GM12878 (cell line): ENCODE data around the gene ZNF423. TPM values are rescaled to one million over a fixed set of nuclear protein-coding genes. Genes with fewer than 3 reads are reported as not detected.

Experiments used
- ATAC-seq: fragments of 200-7000 bp; cut with Tn5 transposase; 3 replicates; pipeline ENCODE4 v1.9.1; 2020; ENCODE audit warnings: mild to moderate bottlenecking, moderate library complexity
- BruUV-seq: library from RNA; stranded (reverse); fragments of 400-500 nt; replicated peaks from 2 replicates; lab custom pipeline; 2021; lab: Mats Ljungman, UMichigan
- CTCF ChIA-PET: fragments of 300-600 bp; sonication (Branson Sonifier 250); formaldehyde crosslinking; extraction: SDS; loops from one replicate; lab custom pipeline; 2021; ENCODE audit warnings: inconsistent platforms; lab: Yijun Ruan, JAX
- POLR2A ChIA-PET: fragments of 350-600 bp; formaldehyde crosslinking; extraction: SDS; loops from one replicate; lab custom pipeline; 2021; ENCODE audit warnings: inconsistent platforms; lab: Charles Lee
- RAD21 ChIA-PET: fragments of 300-600 bp; sonication (Branson Sonifier 250); formaldehyde crosslinking; loops from one replicate; lab custom pipeline; 2023; ENCODE audit warnings: antibody characterized with exemption; ENCODE audit not compliant: unreplicated experiment; lab: Charles Lee
- SMC1A ChIA-PET: fragments of 300-600 bp; sonication (Branson Sonifier 250); formaldehyde crosslinking; loops from one replicate; lab custom pipeline; 2023; ENCODE audit not compliant: unreplicated experiment, uncharacterized antibody; lab: Charles Lee
- DNase-seq: peaks from one replicate; pipeline ENCODE4 v3.0.0-alpha.2; 2011; ENCODE audit warnings: low read depth, low spot score
- FAIRE-seq: peaks from 3 replicates; lab custom pipeline; 2011; peaks lifted over from hg19 to GRCh38; lab: Jason Lieb, UNC
- H2AFZ ChIP-seq: 2 replicates; pipeline ENCODE4 v1.6.0; 2011; ENCODE audit warnings: low read depth, low read length, control low read depth; ENCODE audit not compliant: control insufficient read depth
- H3K27ac ChIP-seq: 2 replicates; pipeline ENCODE4 v1.5.1; 2011; ENCODE audit warnings: control low read depth; ENCODE audit not compliant: control insufficient read depth, insufficient read depth
- H3K27me3 ChIP-seq, 2 experiments: replicated peaks in 1 of 2; 2 replicates each; pipeline versions ENCODE4 v1.6.0 to v1.6.1; 2011; ENCODE audit warnings: low read length in 1 of 2; ENCODE audit not compliant: control insufficient read depth in 2 of 2, insufficient read depth in 2 of 2
- H3K36me3 ChIP-seq, 2 experiments: 2 replicates each; pipeline ENCODE4 v1.5.1; 2011; ENCODE audit warnings: low read length in 1 of 2; ENCODE audit not compliant: control insufficient read depth in 2 of 2, insufficient read depth in 2 of 2
- H3K4me1 ChIP-seq: 2 replicates; pipeline ENCODE4 v1.6.1; 2011; ENCODE audit warnings: mild to moderate bottlenecking, low read length, moderate library complexity, mixed read lengths; ENCODE audit not compliant: control insufficient read depth, insufficient read depth
- H3K4me2 ChIP-seq: 2 replicates; pipeline ENCODE4 v1.6.0; 2011; ENCODE audit warnings: control low read depth; ENCODE audit not compliant: control insufficient read depth, insufficient read depth
- H3K4me3 ChIP-seq: fragments of 200-600 bp; sonication (generic); 2 replicates; pipeline ENCODE4 v1.5.1; 2016
- H3K79me2 ChIP-seq: 2 replicates; pipeline ENCODE4 v1.6.0; 2011; ENCODE audit warnings: low read length; ENCODE audit not compliant: control insufficient read depth, insufficient read depth
- H3K9ac ChIP-seq: 2 replicates; pipeline ENCODE4 v1.8.0; 2011; ENCODE audit warnings: low read length, control low read depth, mixed read lengths; ENCODE audit not compliant: control insufficient read depth, insufficient read depth
- H3K9me3 ChIP-seq: replicated peaks from 3 replicates; pipeline ENCODE4 v1.5.1; 2011; ENCODE audit warnings: mild to moderate bottlenecking, low read length; ENCODE audit not compliant: control insufficient read depth, insufficient read depth
- H4K20me1 ChIP-seq: 2 replicates; pipeline ENCODE4 v1.6.0; 2011; ENCODE audit not compliant: control insufficient read depth, insufficient read depth
- EED ChIP-seq: sonication (generic); IDR thresholded peaks from 2 replicates; pipeline ENCODE4 v1.6.1; 2016; ENCODE audit warnings: antibody characterized with exemption, low read depth
- EGR1 ChIP-seq, 2 experiments: IDR thresholded peaks; 1 replicate in 1 of 2; 2 replicates in 1 of 2; pipeline ENCODE4 v1.6.1; 2011 to 2012; ENCODE audit warnings: low read depth in 2 of 2, low read length in 2 of 2, borderline replicate concordance in 1 of 2, mild to moderate bottlenecking in 1 of 2, moderate library complexity in 1 of 2
- FOXK2 ChIP-seq: fragments of 450-650 bp; IDR thresholded peaks from 2 replicates; pipeline ENCODE4 v1.6.1; 2017; ENCODE audit warnings: mild to moderate bottlenecking, moderate library complexity
- MAX ChIP-seq: IDR thresholded peaks from 2 replicates; pipeline ENCODE4 v1.6.1; 2012; ENCODE audit warnings: low read depth, low read length, improper control_type of control experiment
- NFXL1 ChIP-seq: fragments of 450-650 bp; IDR thresholded peaks from 2 replicates; pipeline ENCODE4 v1.6.1; 2017; ENCODE audit warnings: antibody characterized with exemption, mild to moderate bottlenecking, borderline replicate concordance
- NR2C2 ChIP-seq: IDR thresholded peaks from 2 replicates; pipeline ENCODE4 v1.6.1; 2011; ENCODE audit warnings: borderline replicate concordance, low read depth; ENCODE audit not compliant: control insufficient read depth, insufficient read length
- RAD21 ChIP-seq: IDR thresholded peaks from 2 replicates; pipeline ENCODE4 v1.6.1; 2011; ENCODE audit warnings: mild to moderate bottlenecking, low read depth, low read length, moderate library complexity; ENCODE audit not compliant: insufficient read depth
- ZNF274 ChIP-seq: IDR thresholded peaks from one replicate; pipeline ENCODE4 v1.8.0; 2011; ENCODE audit not compliant: insufficient read length, insufficient read depth
- WGBS: methylation state at CpG from one replicate; pipeline ENCODE4 v1.1.6; 2016; ENCODE audit warnings: low lambda C conversion rate; ENCODE audit not compliant: insufficient replicate concordance, insufficient coverage; ENCODE audit errors: missing lambda C conversion rate; 5-methylcytosine and 5-hydroxymethylcytosine counted together
- in situ Hi-C: fragments of 300-500 bp; cut with MboI; formaldehyde crosslinking; loops from 9 replicates; pipeline ENCODE4 v1.14.3; 2018; ENCODE audit warnings: mixed read lengths
- intact Hi-C: fragments of 100-400 bp; cut with micrococcal nuclease; formaldehyde crosslinking; loops from one replicate; pipeline ENCODE4 v1.14.2; 2022; ENCODE audit not compliant: unreplicated experiment
- polyA plus RNA-seq, 11 experiments: library from polyadenylated mRNA; depleted of rRNA in 4 of 11; unstranded in 6 of 11; stranded (reverse) in 5 of 11; fragments of >200 nt; fragmentation: Nextera tagmentation in 4 of 11; fragmentation: Illumina TruSeq in 1 of 11; extraction: Ambion mirVana in 4 of 11; extraction: Trizol in 1 of 11; gene quantifications; 1 replicate in 1 of 11; 2 replicates in 10 of 11; pipeline versions ENCODE4 v1.2.1 to v1.2.3, GENCODE V29; 2011 to 2016; ENCODE audit warnings: inconsistent platforms in 2 of 11, missing spikeins in 2 of 11, low read depth in 1 of 11
- total RNA-seq, 4 experiments: library from RNA; depleted of rRNA in 3 of 4; stranded (reverse); fragments of >200 nt in 3 of 4; fragmentation: Illumina TruSeq in 1 of 4; extraction: Trizol in 1 of 4; gene quantifications; 2 replicates each; pipeline versions ENCODE4 v1.2.1 to v1.2.3, GENCODE V29; 2013 to 2021

Gene ZNF423
- total and polyA plus RNA-seq, 10 of the 15 experiments (the other 5 are each of a cell fraction or from before 2014, with no cell fraction given), result 0.03 to 0.64 (median 0.10) TPM

DNA sequence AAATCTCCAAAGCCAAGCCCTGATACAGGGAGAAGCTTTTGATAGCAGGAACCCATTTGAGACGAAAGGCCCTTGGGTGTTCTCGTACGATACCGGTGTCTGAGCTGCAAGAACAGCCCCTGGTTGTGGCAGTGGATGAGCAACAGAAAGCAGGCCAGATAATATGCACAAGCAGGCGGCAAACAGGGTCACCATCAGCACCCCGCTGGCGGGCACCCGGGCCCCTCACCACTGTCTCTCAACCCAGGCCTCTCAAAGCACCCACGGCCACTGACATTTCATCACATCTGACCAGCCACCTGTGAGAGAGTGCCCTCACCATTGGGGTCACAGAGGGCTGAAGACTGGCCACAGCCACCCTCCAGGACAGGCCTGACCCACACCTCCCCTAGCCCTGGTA lies 252.0 kb downstream of the ZNF423 start (continued):
- no peak for TF ChIP-seq MAX

DNA sequence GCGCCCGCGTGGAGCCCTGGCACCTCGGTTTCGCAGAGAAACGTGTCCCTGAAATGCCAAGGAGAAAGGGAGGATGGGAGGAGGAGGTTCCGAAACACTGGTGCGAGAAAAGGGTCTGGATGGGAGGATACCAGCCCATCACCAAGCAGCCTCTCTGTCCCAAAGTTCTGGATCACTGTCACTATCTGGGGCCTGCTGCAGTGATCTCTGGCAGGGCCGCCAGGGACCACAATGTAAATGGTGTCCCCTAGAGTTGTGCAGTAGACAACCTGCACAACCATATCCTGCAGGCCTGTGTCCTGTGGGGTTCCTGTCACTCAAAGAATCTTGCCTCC lies 253.0 kb downstream of the ZNF423 start:
- BruUV-seq, result no TSS peak
- H3K4me1 ChIP-seq, result peaks cover 19% of the 10 kb centered on the region
- H3K9ac ChIP-seq, result no peak overlapping the region
- 56% methylated on average over 9 of the region's 9 CpGs for WGBS
- H3K79me2 ChIP-seq, result no peaks in the 10 kb centered on the region
- no peaks in the 10 kb centered on the region for H3K36me3 ChIP-seq
- no peak for FAIRE-seq
- in situ Hi-C loops (no loop called here), intact Hi-C loops (no loop called here)
- H3K4me2 ChIP-seq, result no peak overlapping the region
- H2AFZ ChIP-seq, result no peak overlapping the region
- no peak for ATAC-seq
- H3K27me3 ChIP-seq, result no peaks in the 10 kb centered on the region; a peak in 1 of 4 replicates
- H3K9me3 ChIP-seq, result no peaks in the 10 kb centered on the region
- no peak overlapping the region for H3K4me3 ChIP-seq
- H4K20me1 ChIP-seq, result no peaks in the 10 kb centered on the region
- SMC1A ChIA-PET, result no interaction called here
- CTCF ChIA-PET, result no interaction called here
- H3K27ac ChIP-seq, result no peak overlapping the region
- RAD21 ChIA-PET, result no interaction called here
- no peak for DNase-seq
- no peak for TF ChIP-seq FOXK2
- TF ChIP-seq EED, result no peak
- TF ChIP-seq ZNF274, result no peak
- no peak for TF ChIP-seq RAD21
- TF ChIP-seq EGR1 (IDR thresholded peaks at IDR 0.05; ENCODE audit: borderline replicate concordance in 1 of 2, low read depth in 2 of 2, low read length in 2 of 2), result no peak
- TF ChIP-seq NR2C2, result no peak
- no peak for TF ChIP-seq NFXL1
- POLR2A ChIA-PET, result no interaction called here
